HUES48 (cell line): Measurements from ENCODE around the gene ATP1A3.

ENCODE experiments used
- H3K27ac ChIP-seq: one replicate; pipeline ENCODE4 v1.7.0; 2013; ENCODE audit warnings: low read depth, low read length, inconsistent platforms
- H3K27me3 ChIP-seq: 2 replicates; pipeline ENCODE4 v1.6.1; 2013; ENCODE audit warnings: mild to moderate bottlenecking, low read length; ENCODE audit not compliant: control insufficient read depth, insufficient read depth
- H3K36me3 ChIP-seq: 2 replicates; pipeline ENCODE4 v1.6.1; 2013; ENCODE audit warnings: low read length; ENCODE audit not compliant: control insufficient read depth, insufficient read depth
- H3K4me1 ChIP-seq: 2 replicates; pipeline ENCODE4 v1.6.1; 2013; ENCODE audit warnings: mild to moderate bottlenecking, low read length; ENCODE audit not compliant: control insufficient read depth, insufficient read depth
- H3K4me3 ChIP-seq: 2 replicates; pipeline ENCODE4 v1.5.1; 2013; ENCODE audit warnings: mild to moderate bottlenecking, low read depth, low read length
- H3K9ac ChIP-seq: 2 replicates; pipeline ENCODE4 v1.6.1; 2013; ENCODE audit warnings: mild to moderate bottlenecking, low read depth, low read length, moderate library complexity
- H3K9me3 ChIP-seq: 2 replicates; pipeline ENCODE4 v1.6.1; 2013; ENCODE audit warnings: low read length; ENCODE audit not compliant: control insufficient read depth, insufficient read depth

The ATP1A3 gene

DNA sequence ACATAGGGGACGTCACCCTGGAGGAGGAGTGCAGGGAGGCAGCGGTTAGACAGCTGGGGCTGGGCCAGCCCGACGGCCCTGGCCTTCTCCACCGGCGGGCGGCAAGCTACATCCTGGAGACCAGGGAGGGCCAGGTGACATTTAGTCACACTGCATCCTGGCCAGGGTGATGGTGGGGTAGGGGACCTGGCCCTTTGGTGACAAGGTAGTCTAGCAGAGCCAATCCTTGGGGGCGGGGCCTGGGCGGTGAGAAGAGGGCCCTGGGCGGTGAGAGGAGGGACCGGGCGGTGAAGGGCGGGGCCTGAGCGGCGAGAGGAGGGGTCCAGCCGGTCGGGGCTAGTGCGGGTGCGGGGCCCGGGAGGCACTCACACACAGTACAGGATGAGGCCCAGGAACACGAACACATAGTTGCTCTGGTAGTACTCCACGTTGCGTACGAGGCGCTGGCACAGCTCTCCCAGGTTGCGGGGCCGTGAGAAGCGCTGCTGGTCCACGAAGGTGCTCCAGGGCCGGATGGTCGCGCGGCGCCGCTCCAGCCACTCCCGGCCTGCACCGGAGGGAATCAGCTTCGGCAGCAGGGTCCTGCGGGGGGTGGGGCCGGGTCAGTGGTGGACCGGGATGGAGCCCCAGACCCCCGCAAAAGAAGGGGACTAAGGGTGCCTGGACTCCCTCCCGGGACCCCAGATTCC, 35.5 kb downstream of the ATP1A3 start:
- H3K36me3 ChIP-seq, result peaks cover 15% of the 10 kb centered on the region
- H3K27me3 ChIP-seq, result no peaks in the 10 kb centered on the region
- H3K9me3 ChIP-seq, result no peaks in the 10 kb centered on the region
- H3K27ac ChIP-seq, result peak overlapping the region; percentile 74
- H3K4me1 ChIP-seq, result peaks cover 5% of the 10 kb centered on the region
- H3K4me3 ChIP-seq, result peak overlapping the region; percentile 81
- peak overlapping the region; percentile 55; the same call in 1 of the 2 replicates for H3K9ac ChIP-seq

DNA sequence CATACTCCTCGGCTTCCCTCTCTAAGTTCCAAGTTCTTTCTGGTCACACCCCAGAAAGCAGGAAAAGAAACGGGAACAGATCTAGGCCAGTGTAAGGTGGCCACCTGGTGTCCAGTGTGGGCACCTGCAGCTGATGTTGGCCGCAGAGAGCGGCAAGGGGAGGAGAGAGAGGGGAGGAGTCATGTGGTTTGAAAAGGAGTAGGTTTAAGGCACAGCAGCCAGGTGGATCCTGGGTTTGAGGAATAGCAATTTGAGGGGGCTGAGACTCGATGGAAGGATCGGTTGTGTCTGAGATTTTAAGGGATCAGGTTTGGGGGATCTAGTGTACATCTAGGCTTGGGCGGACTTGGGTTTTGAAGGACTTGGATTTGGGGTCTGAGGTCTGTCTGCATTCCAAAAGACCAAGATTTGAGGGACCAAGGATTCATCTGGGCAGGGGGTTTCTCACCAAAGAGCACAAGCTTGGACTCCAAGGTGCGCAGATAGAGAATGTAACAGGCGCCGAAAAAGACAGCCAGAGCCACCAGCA, 36.1 kb downstream of the ATP1A3 start:
- H3K4me1 ChIP-seq, result peaks cover 5% of the 10 kb centered on the region
- H3K27ac ChIP-seq, result no peak overlapping the region
- no peak overlapping the region for H3K9ac ChIP-seq

DNA sequence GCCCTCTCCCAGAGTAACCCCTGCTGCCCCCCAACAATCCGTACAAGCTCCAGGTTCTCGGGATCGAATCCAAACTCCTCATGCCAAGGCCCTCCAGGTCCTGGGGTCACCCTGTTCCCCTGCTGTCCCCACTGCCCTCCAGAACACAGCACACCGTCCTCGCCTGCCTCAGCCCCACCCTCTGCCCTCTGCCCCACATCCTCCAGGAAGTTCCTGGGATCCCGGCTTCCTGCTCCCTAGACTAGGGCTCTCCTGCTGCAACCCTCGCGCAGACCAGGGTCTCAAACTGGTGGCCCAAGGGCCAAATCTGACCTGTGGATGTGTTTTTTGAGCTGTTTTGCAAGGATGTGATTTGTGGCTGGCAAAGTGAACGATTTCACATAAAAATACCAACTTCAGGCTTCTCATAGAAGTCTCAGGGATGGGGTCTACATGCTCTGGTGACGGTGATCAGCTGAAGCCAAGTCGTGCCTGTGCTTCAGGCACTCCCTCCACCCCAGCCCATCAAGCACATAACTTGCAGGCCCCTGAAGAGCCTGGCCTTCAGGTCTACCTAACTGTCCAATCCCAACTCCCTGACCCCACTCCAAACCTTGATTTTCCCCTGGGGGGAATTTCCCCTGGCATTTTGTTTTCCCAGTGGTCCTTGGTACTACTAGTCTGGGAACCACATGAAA, 36.7 kb downstream of the ATP1A3 start:
- H3K4me1 ChIP-seq, result peaks cover 5% of the 10 kb centered on the region
- no peak overlapping the region for H3K27ac ChIP-seq
- H3K27me3 ChIP-seq, result no peaks in the 10 kb centered on the region
- H3K9me3 ChIP-seq, result no peaks in the 10 kb centered on the region
- no peak overlapping the region for H3K9ac ChIP-seq
- peaks cover 15% of the 10 kb centered on the region for H3K36me3 ChIP-seq
- H3K4me3 ChIP-seq, result no peak overlapping the region

More for the DNA sequence above, 36.1 kb downstream of the ATP1A3 start:
- H3K27me3 ChIP-seq, result no peaks in the 10 kb centered on the region
- no peaks in the 10 kb centered on the region for H3K9me3 ChIP-seq
- H3K36me3 ChIP-seq, result peaks cover 15% of the 10 kb centered on the region
- H3K4me3 ChIP-seq, result peak overlapping the region; percentile 81

DNA sequence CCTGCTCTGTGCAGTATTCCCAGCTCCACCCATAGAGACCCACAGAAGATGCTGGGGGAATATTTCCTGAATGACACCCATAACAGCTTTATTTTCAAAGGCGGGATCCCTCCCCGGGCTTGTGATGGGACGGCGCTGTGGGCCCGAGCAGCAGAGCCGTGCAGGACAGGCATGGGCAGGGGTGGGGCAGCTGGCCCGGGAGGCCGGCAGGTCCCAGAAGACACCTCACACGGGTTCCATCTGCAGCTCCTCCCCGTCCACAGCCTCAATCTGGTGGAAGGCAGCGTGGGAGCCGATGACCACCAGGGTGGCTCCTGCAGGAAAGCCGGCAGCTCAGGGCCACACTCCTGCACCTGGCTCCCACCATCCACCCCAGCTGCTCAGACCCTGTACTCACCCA, 37.4 kb downstream of the ATP1A3 start:
- H3K27me3 ChIP-seq, result no peaks in the 10 kb centered on the region
- H3K27ac ChIP-seq, result no peak overlapping the region
- H3K9ac ChIP-seq, result no peak overlapping the region
- no peak overlapping the region for H3K4me3 ChIP-seq
- H3K36me3 ChIP-seq, result peaks cover 15% of the 10 kb centered on the region
- no peaks in the 10 kb centered on the region for H3K9me3 ChIP-seq
- peaks cover 5% of the 10 kb centered on the region for H3K4me1 ChIP-seq

DNA sequence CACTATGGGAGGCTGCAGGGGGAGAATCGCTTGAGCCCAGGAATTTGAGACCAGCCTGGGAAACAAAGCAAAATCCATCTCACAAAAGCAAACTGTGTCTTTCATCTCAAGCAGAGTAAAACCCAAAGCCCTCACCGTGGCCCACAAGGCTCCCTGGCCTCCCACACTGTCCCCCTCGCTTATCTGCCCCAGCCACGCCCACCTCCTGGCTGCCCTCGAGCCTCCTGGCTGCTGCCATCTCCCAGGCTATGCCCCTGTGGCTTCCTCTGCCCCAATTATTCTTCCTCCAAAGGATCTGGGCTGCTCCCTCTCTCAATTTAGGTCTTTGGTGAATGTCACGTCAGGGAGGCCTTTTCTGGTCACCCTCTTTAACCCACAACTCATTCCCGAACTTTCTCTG, 38.5 kb downstream of the ATP1A3 start:
- Histone ChIP-seq H3K27ac (no peak overlapping the region), H3K36me3 (peaks cover 15% of the 10 kb centered on the region), H3K4me1 (peaks cover 5% of the 10 kb centered on the region), H3K9me3 (no peaks in the 10 kb centered on the region), H3K4me3 (no peak overlapping the region), H3K27me3 (no peaks in the 10 kb centered on the region), H3K9ac (no peak overlapping the region)

DNA sequence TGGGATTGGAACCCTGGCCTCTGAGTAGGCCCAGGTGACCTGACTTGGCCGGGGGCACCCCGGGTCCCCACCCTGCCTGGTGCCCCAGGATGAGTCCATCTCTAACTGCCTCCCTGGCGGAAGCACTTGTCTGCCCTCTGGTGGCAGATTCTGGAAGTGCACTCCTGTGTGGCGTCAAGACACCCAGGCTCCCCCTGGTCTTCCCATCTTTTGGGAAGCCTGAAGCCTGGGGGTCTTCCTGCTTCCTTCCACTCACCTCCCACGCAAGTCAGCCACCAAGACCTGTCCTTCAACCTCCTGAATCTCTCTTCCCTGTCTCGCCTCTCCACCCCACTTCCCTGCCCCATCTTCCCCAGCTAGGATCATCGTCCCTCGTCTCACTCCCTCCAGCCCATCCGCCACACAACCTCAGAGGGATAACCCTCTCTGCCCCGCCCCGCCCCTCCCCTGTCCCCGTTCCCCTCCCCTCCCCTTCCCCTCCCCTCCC, 42.3 kb downstream of the ATP1A3 start:
- no peaks in the 10 kb centered on the region for H3K9me3 ChIP-seq
- H3K9ac ChIP-seq, result no peak overlapping the region
- peaks cover 7% of the 10 kb centered on the region for H3K36me3 ChIP-seq
- no peaks in the 10 kb centered on the region for H3K4me1 ChIP-seq
- H3K27ac ChIP-seq, result no peak overlapping the region
- peak overlapping the region; percentile 54 for H3K4me3 ChIP-seq
- peaks cover 6% of the 10 kb centered on the region; the same call in 1 of the 2 replicates for H3K27me3 ChIP-seq

DNA sequence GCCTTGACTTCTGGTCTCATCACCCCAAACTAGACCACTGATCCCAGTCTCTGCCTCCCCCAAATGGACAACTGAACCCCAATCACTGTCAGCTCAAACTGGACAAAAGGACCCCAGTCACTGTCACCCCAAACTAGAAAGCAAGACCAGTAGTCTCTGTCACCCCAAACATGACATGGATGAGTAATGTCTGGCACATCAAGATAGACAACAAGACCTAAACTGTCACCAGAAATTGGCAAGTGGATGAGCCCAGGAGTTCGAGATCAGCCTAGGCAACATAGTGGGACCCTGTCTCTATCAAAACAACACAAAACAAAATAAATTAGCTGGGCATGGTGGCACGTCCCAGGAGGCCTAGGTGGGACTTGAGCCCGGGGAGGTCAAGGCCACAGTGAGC, 46.9 kb downstream of the ATP1A3 start:
- H3K4me3 ChIP-seq, result no peak overlapping the region
- H3K36me3 ChIP-seq, result no peaks in the 10 kb centered on the region
- H3K27me3 ChIP-seq, result peaks cover 13% of the 10 kb centered on the region
- no peaks in the 10 kb centered on the region for H3K4me1 ChIP-seq
- H3K9ac ChIP-seq, result no peak overlapping the region
- H3K9me3 ChIP-seq, result no peaks in the 10 kb centered on the region
- H3K27ac ChIP-seq, result no peak overlapping the region

DNA sequence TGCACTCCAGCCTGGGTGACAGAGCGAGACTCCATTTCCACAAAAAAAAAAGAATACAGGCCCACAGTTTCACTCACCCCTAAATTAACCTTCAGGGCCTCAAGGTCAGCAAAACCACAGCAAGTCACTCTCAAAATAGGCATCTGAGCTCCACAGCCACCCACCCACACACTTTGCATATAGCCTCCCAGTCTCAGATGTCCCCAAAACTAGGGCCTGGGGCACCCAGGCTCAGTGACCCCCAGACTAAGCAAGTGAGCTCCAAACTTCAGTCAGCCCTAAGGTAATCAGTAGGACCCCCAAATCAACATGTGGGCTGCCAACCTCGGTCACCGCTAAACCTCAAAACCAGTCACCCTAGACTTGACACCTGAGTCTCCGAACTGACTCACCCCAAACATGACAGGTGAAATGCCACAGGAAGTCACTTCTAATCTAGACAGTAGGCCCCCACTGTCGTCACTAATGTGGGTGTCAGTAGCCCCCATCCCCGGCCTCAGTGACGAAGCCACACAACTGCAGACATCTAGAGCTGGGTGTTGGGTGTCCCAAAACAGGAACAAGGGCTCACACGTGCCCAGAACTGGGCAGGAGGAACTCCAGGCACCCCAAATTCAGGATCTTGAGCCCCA, 48.8 kb downstream of the ATP1A3 start:
- H3K9me3 ChIP-seq, result no peaks in the 10 kb centered on the region
- H3K36me3 ChIP-seq, result no peaks in the 10 kb centered on the region
- no peaks in the 10 kb centered on the region for H3K4me1 ChIP-seq
- H3K27me3 ChIP-seq, result peaks cover 30% of the 10 kb centered on the region
- no peak overlapping the region for H3K9ac ChIP-seq
- H3K27ac ChIP-seq, result no peak overlapping the region
- H3K4me3 ChIP-seq, result no peak overlapping the region

DNA sequence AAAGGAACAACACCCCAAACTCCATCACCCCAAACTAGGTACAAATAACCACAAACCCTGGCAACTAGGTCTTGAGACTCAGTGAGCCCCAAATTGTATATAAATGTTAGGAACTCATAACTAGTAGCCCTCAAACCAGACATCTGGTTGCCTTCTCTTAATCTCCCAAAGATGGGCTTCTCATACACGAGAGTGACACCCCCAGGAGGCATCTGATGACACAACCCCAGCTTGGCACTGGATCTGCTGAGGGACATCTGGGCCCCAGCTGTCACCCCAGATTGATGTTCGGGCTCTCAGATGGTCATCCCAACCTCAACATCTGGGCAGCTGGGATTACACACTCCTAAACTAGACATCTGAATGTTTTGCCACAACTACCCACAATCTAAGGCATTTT, 49.7 kb downstream of the ATP1A3 start:
- H3K9me3 ChIP-seq, result no peaks in the 10 kb centered on the region
- no peak overlapping the region for H3K4me3 ChIP-seq
- H3K27me3 ChIP-seq, result peaks cover 35% of the 10 kb centered on the region
- no peak overlapping the region for H3K27ac ChIP-seq
- H3K36me3 ChIP-seq, result no peaks in the 10 kb centered on the region
- H3K9ac ChIP-seq, result no peak overlapping the region
- H3K4me1 ChIP-seq, result no peaks in the 10 kb centered on the region

DNA sequence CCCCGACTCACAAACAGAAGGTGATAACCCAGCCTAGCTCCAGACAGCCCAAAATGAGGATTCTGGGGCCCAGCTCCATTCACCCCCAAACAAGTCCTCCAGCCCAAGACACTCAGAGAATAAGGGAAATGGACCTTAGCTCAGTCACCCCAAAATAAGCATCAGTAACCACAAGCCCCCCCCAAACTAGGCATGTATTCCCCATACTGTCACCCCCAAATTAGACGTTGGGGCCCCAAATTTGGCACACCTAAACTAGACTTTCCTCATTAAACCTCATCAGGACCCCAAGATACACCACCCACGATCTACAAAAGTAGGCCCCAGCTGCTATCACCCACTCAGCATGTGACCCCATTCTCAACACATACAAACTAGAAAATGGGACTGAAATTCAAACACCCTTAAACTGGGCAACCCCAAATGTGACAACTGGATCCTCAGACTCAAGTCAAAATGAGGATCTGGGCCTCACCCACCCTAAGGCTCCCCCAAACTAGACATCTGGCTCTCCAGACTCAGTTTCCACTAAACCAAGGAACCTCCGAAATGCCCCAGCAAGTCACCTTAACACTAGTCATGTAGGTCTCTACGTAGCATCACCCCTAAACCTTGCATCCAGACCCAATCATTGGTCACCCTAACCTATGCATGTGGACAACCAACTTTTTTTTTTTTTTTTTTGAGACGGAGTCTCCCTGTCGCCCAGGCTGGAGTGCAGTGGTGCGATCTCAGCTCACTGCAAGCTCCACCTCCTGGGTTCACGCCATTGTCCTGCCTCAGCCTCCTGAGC, 52.4 kb downstream of the ATP1A3 start:
- Histone ChIP-seq H3K4me1 (no peaks in the 10 kb centered on the region), H3K27ac (no peak overlapping the region), H3K9me3 (no peaks in the 10 kb centered on the region), H3K36me3 (no peaks in the 10 kb centered on the region), H3K27me3 (peaks cover 46% of the 10 kb centered on the region), H3K9ac (no peak overlapping the region), H3K4me3 (no peak overlapping the region)
